ENCODE measurements around the gene LRCH2.

DNA sequence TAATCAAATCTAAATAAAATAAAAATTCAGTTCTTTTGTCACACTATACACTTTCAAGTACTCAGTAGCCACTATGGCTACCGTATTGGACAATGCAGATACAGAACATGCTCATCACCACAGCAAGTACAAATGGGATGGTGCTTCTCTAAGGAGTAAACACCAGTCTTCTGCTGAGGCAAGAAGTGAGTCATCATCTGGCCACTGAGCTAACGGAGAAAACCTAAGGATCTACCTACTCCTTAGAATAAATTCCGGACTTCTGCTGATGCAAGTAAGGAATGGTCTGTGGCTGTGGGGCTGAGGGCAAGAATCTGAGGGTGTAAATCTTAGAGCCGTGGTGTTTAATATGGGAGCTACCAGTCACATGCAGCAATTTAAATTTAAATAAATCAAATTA is 56.0 kb downstream of the LRCH2 start:
- TF ChIP-seq, protein P1, sequence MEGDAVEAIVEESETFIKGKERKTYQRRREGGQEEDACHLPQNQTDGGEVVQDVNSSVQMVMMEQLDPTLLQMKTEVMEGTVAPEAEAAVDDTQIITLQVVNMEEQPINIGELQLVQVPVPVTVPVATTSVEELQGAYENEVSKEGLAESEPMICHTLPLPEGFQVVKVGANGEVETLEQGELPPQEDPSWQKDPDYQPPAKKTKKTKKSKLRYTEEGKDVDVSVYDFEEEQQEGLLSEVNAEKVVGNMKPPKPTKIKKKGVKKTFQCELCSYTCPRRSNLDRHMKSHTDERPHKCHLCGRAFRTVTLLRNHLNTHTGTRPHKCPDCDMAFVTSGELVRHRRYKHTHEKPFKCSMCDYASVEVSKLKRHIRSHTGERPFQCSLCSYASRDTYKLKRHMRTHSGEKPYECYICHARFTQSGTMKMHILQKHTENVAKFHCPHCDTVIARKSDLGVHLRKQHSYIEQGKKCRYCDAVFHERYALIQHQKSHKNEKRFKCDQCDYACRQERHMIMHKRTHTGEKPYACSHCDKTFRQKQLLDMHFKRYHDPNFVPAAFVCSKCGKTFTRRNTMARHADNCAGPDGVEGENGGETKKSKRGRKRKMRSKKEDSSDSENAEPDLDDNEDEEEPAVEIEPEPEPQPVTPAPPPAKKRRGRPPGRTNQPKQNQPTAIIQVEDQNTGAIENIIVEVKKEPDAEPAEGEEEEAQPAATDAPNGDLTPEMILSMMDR (IDR thresholded peaks at IDR 0.05; ENCODE audit: low read length), result no peak
- no peak for TF ChIP-seq EZH2 (IDR thresholded peaks at IDR 0.05; ENCODE audit: borderline replicate concordance, low read length)
